GM21529 (cell line): ENCODE results near the gene TMCC2.

Source experiments
- ATAC-seq: cut with Tn5 transposase; IDR thresholded peaks from one replicate; pipeline ENCODE4 v1.9.1; 2021; ENCODE audit not compliant: unreplicated experiment

TMCC2 gene

GRCh38 chr1:205301205-205301821, 73.6 kb downstream of the TMCC2 start:
- ATAC-seq, result no peak

GRCh38 chr1:205301842-205302588, 74.3 kb downstream of the TMCC2 start:
- no peak for ATAC-seq

DNA sequence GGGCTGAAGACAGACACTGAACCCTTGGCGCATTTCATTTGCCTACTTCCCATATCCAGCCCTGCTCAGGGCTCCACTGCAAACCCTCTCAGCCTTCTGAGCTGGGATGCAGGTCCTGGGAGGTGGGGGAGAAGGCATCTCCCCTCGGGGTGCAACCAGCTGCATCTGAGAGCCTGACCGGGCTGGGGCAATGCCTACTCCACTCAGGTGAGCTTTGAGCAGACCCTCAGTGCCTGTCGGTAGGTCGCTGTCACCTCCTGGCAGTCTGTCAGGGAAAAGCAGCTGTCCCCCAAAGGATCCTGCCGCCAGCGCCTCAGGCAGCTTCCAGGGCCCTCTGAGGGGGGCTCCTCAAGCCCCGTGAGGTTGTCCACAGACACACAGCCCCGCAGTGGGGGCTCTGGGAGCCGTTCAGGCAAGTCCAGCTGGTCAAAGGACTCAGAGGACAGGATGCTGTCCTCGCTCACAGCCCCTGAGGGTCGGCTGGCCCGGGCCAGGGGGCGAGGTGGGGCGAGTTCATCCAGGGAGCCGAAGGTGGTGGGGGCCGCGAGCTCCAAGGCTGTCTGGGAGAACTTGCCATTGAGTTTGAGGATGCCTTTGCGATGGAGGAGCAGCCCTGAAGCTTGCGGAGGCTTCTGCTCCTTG, 75.6 kb downstream of the TMCC2 start:
- no peak for ATAC-seq

DNA sequence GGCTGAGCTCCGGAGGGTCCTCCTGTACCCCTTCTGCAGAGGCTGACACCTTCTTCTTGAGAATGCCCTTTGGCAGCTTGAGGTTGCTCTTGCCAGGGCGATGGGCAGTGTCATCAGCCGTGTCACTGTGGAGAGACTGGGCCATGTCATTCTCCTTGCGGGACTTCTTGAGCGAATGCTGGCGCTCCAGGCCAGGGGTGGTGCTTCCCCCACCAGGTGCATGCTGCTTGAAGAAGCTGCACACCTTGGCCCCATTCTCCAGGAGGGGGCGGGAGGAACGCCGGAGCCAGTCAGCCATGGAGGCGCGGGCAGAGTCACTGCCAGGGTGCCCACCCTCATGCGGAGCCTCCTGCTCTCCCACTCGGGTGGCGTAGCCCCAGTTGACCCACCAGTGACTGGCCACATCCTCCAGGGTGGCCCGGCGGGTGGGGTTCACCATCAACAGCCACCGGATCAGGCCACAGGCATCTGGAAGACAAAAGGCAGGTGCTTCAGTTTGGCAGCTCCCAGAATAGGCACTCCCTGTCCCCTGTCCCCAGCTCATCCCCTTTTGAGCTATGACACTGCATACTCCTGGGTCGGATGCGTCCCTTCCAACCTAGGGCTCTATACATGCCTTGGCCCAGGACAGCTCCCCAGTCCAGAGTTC, 76.4 kb downstream of the TMCC2 start:
- no peak for ATAC-seq

DNA sequence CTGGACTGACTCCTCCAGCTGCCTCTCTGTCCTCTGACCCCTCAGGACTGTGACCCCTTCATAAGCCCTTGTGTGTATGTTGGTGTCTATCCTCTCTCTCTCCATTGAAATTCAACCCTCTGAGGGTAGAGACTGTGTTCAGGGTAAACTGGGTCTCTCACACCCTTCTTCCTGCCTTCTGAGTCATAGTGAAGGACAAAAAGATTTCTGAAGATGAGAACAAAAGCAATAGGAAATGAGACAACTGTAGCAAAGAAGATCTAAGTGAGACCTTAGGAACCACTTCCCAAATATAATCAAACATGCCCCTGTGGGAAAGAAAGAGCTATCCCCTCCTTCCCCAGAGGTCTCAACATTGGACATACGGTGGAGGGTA, 76.9 kb downstream of the TMCC2 start:
- no peak for ATAC-seq

DNA sequence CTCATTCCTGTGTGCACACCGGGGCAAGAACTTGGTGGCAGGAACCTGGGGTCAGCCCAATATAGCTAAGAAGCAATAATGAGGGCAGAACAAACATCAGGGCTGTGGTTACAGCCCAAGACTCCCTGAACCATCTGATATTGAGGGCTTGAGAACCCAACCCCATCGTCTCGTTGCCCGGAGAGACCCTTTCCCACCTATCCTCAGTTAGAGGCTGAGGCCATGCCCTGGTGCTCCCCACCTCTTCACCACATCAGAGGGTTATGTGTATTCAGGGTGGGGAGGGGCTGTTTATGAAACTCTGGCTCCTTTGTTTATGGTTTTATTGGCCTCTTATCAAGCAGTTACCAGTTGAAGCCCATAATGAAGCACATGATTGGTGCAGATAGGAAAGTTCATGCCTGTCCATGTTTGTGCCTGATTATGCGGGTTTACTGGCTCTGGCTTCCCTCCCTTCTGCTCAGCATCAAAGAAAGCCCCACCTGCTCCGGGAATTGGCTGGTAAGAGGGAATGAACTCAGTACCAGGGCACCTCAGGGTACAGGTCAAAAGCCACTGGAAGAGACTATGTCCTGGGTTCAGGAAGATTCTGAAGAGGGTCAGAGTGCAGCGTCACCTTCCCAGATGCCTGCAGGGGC, 79.3 kb downstream of the TMCC2 start:
- ATAC-seq, result no peak

DNA sequence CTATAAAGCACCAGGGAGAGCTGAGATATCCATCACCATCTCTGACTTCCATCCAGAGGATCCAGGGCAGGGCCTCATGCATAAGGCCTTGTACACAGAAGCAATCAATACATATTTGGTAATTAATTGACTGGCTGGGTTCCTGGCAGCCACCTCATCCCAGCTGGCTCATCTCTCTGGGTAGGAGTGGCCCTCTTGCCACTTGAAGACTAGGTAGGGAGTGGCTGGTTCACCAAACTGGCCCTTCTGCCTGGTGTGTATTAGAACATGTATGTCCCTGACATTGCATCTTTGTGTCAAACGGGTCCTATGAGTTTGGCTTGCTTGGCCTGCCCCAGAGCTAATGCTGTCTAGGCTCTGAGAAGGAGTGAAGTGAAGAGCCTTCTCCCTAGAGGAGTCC, 82.0 kb downstream of the TMCC2 start:
- no peak for ATAC-seq

DNA sequence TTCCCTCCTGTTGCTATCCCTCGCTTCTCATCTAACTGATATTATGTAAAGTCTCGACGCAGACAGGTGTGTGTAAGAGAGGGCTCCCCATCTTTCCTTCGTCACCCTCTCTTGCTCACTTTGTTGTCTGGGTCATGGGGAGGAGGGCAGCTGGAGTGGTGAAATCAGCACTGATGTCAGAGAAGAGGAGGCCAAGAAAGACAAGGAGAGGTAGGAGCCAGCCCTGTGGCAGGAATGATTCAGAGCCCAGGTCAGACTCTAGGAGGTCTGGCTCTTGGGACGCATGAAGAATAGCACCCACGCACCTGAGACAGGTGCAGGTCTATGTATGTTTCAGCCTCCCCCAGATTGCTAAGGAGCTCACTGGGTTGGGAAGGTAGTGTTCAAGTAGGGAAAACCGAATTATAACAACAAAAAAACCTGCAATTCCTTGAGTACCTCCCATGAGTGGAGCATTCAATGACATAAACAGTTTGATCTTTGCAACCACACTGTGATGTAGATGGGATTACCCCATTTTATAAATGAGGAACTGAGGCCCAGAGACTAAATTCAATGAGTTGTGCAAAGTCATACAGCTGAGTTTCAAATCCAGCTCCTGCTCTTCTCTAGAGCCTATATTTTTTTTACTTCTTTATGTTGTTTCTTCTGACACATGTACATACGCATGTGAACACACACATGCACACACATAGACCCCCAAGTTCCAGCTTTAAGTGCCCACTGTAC, 83.4 kb downstream of the TMCC2 start:
- no peak for ATAC-seq

DNA sequence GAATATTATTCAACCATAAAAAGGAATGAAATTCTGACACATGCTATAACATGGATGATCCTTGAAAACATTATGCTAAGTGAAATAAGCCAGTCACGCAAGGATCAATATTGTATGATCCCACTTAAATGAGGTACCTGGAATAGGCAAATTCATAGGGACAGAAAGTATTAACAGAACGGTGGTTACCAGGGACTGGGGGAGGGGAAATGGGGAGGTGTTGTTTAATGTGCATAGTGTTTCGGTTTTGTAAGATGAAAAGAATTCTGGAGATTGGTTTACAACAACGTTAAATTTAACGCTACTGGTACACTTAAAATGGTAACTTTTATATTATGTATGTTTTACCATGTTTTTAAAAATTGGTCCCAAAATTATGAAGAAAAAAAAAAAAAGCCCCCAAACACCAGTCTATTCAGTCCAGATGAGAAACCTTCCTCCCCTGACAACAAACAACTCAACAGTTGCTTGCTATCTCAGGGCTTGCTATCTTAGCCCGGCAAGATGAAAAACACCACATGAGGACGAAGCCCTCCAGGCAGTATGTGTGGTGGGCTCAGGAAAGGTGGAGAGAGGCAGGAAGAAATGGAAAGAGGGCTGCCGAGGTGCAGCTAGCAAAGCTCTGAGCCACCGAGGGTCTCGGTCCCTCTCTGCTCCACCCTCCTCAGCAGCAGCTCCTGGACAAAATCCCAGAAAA, 85.3 kb downstream of the TMCC2 start:
- ATAC-seq, result no peak

DNA sequence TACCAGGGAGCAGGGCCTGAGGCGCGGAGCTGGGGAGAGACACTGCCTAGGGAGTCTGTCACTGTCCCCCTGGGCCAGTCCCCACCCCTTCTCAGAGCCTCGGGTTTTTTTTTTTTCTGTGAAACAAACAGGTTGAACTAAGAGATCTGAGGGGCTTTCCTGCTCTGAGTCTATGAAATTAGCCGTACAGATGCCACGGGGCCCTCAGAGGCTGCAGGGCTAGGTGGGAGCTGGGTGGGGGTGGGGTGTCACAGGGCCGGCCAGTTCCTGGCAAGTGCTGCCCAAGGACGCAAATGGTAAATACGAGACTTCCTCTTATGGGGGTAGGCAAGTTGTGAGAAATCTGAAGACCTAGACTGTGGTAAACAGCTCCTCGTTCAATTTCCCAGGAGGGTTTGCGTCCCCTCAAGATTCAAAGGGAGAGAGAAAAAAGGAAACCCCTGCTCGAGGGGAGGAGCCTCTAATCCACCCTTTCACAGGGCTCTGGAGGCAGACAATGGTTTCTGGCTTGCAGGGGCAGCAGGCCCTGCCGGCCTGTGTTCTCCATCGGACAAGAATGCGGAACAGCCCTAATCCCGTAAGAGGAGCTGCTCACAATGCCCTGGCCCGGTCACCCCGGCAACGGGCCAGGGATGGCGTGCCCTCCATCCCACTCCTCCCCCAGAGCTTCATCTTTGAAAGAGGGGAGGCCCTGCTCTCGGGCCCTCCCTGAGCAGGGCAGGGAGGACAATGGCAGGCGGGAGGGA, 86.0 kb downstream of the TMCC2 start:
- ATAC-seq, result peak; percentile 64

DNA sequence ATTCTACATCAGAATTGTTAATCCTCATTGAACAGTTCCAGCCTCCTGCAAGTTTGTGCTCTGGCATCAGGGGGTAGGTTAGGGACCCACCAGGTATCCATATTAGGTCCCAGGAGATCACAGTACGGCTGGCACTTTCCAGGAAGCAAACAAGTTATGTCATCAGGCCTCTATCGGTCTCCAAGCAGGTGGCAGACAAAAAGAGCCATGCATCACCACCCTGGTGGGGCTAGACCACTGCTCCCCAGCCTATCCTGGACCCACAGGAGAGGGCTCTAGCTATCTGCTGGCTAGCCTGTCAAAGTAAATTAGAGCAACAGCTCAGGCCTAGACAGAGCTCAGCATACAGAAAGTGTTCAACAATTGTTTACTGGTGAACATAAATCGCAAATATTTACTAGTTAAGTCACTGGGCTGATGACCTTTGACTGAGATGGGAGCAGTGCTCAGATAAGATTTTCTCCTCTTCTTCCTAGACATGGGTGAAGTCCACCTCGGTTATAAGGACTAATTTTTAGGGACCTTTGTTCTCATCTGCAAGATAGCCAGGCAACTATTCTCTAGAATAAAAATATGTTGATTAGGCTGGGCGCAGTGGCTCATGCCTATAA, 87.4 kb downstream of the TMCC2 start:
- ATAC-seq, result no peak

GRCh38 chr1:205316161-205316566, 88.4 kb downstream of the TMCC2 start:
- ATAC-seq, result no peak

DNA sequence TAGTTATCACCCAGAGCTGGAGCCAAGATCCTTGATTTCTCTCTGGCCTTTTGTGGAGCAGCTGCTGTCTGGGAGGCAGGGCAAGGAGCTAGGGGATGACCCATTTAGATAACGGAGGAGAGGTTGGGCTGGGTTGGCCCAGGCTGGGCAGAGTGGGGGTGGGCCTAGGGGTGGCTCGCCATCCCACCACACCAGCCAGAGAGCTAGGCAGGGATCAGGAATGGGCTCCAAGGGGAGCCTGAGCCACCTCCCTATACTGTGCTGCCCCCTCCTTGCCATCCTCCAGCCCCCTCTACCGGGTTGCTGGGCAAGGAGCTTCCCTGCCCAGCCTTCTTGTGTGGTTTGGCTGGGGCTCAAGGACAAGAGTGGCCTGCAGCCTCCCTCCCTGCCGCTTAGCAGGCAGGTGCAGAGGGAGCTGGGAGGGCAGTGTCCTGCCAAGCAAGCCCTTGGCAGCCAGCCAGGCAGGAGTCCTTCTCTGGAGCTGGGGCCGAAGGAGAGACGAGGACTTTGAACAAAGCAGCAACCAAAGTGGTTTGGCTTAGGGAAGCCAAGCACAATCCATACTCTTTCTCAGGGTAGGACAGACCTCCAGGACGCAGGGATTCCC, 89.7 kb downstream of the TMCC2 start:
- no peak for ATAC-seq

DNA sequence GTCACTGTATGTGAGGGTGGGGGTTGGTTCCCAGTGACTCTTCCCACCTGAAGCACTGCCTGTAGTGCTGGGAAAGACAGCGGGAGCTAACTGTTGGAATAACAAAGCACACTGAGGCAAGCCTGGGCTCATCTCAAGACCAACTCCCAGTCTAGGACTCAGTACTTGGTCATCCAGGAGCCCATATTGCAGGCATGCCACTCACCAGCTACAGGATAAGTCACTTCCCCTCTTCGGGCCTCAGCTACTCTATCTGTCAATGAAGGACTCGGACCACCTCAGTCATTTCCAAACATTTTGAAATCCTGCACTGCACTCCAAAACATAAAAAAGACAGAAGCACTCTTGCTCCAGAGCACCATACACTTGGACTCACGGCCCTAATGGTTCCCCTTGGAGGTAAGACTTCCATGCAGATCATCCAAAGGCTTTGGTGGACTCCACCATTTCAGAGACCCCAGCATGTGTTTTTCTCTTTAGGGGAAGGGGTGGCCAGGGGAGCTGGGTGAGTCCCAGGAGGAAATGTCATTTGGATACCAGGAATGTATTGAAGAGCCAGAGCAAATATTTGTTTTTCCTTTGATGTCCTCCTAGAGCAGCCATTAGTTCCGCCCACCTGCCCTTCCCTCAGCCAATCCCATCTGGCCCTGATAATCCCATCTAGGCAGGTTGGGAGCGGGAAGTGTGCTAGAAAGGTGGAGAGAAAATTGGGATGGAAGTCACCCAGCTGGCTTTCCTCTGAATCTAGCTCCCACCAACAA, 90.7 kb downstream of the TMCC2 start:
- no peak for ATAC-seq

DNA sequence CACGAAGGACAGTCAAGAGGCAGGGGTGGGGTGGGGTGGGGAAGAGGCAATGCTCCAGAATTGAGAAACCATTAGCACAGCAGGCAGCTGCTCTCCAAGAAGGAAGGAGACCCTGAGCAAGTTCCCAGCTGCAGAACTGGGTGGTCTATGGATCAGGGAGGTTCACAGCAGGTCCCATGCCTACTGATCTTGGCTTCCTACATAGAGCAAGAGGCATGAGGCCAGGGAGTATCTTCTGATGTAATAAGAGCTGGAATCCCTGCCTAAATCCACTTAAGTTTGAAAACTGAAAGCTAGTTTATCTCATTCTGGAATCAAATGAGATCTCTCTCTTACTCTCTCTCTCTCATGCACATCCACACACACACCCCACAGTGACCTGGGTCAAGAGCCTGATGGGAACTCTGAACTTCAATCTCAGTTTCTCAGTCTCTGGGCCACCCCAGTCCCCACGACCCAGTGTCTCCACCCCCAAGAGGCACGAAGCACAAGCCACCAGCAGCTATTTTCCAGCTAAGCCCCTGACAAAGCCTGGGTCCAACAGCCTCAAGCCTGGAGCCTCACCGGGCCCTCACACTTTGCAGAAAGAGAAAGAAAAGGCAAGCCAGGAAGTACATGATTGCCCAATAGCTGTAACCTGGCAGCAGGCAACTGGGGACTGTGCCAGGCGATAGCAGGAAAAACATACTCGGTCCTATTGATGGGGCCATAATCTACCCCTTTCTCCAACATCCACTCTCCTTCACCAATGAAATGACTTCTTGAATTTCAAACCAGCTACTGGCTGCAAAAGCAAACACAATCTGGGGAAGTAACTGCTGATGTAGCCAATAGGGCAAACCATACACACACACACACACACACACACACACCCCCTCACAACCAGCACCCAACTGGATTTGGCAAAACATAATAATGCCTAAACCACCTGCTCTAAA, 91.6 kb downstream of the TMCC2 start:
- no peak for ATAC-seq

DNA sequence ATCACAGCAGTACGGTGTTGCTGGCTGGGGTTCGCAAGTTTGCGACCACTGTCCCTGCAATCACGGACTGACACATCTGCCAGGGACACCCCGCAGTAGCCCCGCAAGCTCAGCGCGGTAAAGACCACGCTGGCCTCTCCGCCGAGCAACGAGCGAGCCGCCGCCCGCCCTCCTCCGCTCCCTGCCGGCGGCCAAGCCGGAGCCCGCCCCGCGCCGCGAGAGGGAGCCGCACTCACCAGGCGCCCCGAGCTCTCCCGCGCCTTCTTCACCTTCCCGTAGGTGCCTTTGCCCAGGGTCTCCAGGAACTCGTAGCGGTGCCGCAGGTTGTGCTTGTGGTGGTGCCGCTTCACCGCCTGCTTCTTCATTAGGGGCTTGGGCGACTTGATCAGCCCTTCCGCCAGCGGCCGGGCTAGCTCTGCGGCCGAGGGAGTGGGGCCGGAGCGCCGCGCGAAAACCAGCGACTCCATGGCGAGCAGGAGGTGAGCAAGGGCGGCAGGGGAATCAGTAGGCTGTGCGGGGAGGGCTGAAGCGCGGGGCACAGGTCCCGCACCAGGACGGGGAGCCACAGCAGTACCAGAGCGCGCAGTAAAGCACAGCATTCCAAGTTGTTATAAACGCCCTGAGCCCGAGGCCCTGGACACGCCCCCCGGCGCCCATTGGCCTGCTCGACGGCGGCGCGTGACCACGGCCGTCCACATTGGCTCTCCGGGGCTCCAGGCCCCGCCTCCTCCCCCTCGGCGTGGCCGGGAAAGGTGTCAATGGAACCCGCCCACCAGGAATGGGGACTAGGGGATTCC, 93.6 kb downstream of the TMCC2 start, which contains the start of gene NUAK2:
Gene NUAK2 (minus strand): TSS at position 584 of the 797 bp plus-strand sequence. CDS start 117 bp downstream, at position 467.
- ATAC-seq, result peak; percentile 82
